Stimulated activated CD4-positive, alpha-beta T cell treated with anti-CD3 and anti-CD28 coated beads, Interleukin-4, amount 100 ng/mL, for 1 hour (primary cell): ENCODE results near the gene CARHSP1.
"Not testable (repeated sequence)": the region's sequence is repeated elsewhere in the genome, so short reads cannot be mapped to it uniquely, and the experiment has no call there.

Source experiments
- DNase-seq: peaks from one replicate; pipeline ENCODE4 v3.0.0-alpha.2; 2020

CARHSP1 gene

GRCh38 chr16:8892101-8892575 lies 23.3 kb upstream of the CARHSP1 start:
- no peak for DNase-seq

GRCh38 chr16:8890549-8890921 lies 21.7 kb upstream of the CARHSP1 start:
- DNase-seq = no peak

GRCh38 chr16:8889893-8890548 lies 21.2 kb upstream of the CARHSP1 start:
- no peak for DNase-seq

GRCh38 chr16:8888951-8889892 lies 20.4 kb upstream of the CARHSP1 start:
- DNase-seq = no peak

- DNase-seq = no peak
Observed at GRCh38 chr16:8887952-8888560, 19.2 kb upstream of the CARHSP1 start.

GRCh38 chr16:8887431-8887765 lies 18.6 kb upstream of the CARHSP1 start:
- no peak for DNase-seq

- no peak for DNase-seq
Observed at GRCh38 chr16:8886593-8887430, 18.0 kb upstream of the CARHSP1 start.

- DNase-seq = no peak
Observed at GRCh38 chr16:8885674-8886592, 17.1 kb upstream of the CARHSP1 start.

- DNase-seq = no peak
Observed at GRCh38 chr16:8882725-8883377, 14.0 kb upstream of the CARHSP1 start.

- no peak for DNase-seq
Observed at GRCh38 chr16:8882041-8882617, 13.3 kb upstream of the CARHSP1 start, which contains the start of gene LITAFD. LITAFD (plus strand) TSS chr16:8882351; CDS start chr16:8884356, 2,005 bp downstream.

GRCh38 chr16:8880839-8881510 lies 12.2 kb upstream of the CARHSP1 start:
- DNase-seq = no peak

- no peak for DNase-seq
Observed at GRCh38 chr16:8878523-8878911, 9.7 kb upstream of the CARHSP1 start.

GRCh38 chr16:8877894-8878522 lies 9.2 kb upstream of the CARHSP1 start:
- no peak for DNase-seq

- not testable (repeated sequence) for DNase-seq
Observed at GRCh38 chr16:8875317-8875716, 6.5 kb upstream of the CARHSP1 start.

GRCh38 chr16:8874388-8874787 lies 5.6 kb upstream of the CARHSP1 start:
- DNase-seq = no peak

GRCh38 chr16:8873866-8874195 lies 5.0 kb upstream of the CARHSP1 start:
- not testable (repeated sequence) for DNase-seq

GRCh38 chr16:8872967-8873865 lies 4.4 kb upstream of the CARHSP1 start:
- no peak for DNase-seq

- DNase-seq = no peak
Observed at GRCh38 chr16:8872071-8872470, 3.3 kb upstream of the CARHSP1 start.

- DNase-seq = not testable (repeated sequence)
Observed at GRCh38 chr16:8869988-8870241, 1.1 kb upstream of the CARHSP1 start.
